IPS-20b (cell line): ENCODE results near the gene CDK5RAP1.
"Not testable (repeated sequence)": the region's sequence is repeated elsewhere in the genome, so short reads cannot be mapped to it uniquely, and the experiment has no call there.

ENCODE experiments used
- H3K27ac ChIP-seq: one replicate; pipeline ENCODE4 v1.5.1; 2013; ENCODE audit warnings: low read length
- H3K27me3 ChIP-seq: 2 replicates; pipeline ENCODE4 v1.6.1; 2013; ENCODE audit warnings: mild to moderate bottlenecking, low read length, inconsistent platforms; ENCODE audit not compliant: insufficient read depth
- H3K36me3 ChIP-seq: 2 replicates; pipeline ENCODE4 v1.6.1; 2013; ENCODE audit warnings: low read depth, mild to moderate bottlenecking, inconsistent platforms, low read length, moderate library complexity; ENCODE audit not compliant: insufficient read depth
- H3K4me1 ChIP-seq: 2 replicates; pipeline ENCODE4 v1.6.1; 2013; ENCODE audit warnings: mild to moderate bottlenecking, control low read depth, inconsistent platforms, low read length, moderate library complexity; ENCODE audit not compliant: insufficient read depth
- H3K4me3 ChIP-seq: 2 replicates; pipeline ENCODE4 v1.5.1; 2013; ENCODE audit warnings: mild to moderate bottlenecking, low read length, inconsistent platforms
- H3K9ac ChIP-seq: 2 replicates; pipeline ENCODE4 v1.6.1; 2013; ENCODE audit warnings: low read depth, mild to moderate bottlenecking, inconsistent platforms, low read length, moderate library complexity
- H3K9me3 ChIP-seq: 2 replicates; pipeline ENCODE4 v1.6.1; 2013; ENCODE audit warnings: mild to moderate bottlenecking, low read depth, low read length, inconsistent platforms; ENCODE audit not compliant: insufficient read depth

Gene CDK5RAP1

GRCh38 chr20:33438481-33438880 lies 37.2 kb upstream of the CDK5RAP1 start:
- H3K4me3 ChIP-seq = no peak overlapping the region
- H3K27me3 ChIP-seq = peaks cover 18% of the 10 kb centered on the region
- no peaks in the 10 kb centered on the region for H3K9me3 ChIP-seq
- no peaks in the 10 kb centered on the region for H3K36me3 ChIP-seq
- H3K4me1 ChIP-seq = no peaks in the 10 kb centered on the region
- H3K27ac ChIP-seq = no peak overlapping the region
- no peak overlapping the region for H3K9ac ChIP-seq

- no peaks in the 10 kb centered on the region for H3K36me3 ChIP-seq
- no peaks in the 10 kb centered on the region for H3K4me1 ChIP-seq
- H3K9ac ChIP-seq = no peak overlapping the region
- no peaks in the 10 kb centered on the region for H3K9me3 ChIP-seq
- no peak overlapping the region for H3K4me3 ChIP-seq
- peaks cover 8% of the 10 kb centered on the region for H3K27me3 ChIP-seq
- no peak overlapping the region for H3K27ac ChIP-seq
Measured at GRCh38 chr20:33437141-33437911, 36.0 kb upstream of the CDK5RAP1 start.

GRCh38 chr20:33434434-33434833 lies 33.1 kb upstream of the CDK5RAP1 start:
- no peaks in the 10 kb centered on the region for H3K36me3 ChIP-seq
- no peak overlapping the region for H3K4me3 ChIP-seq
- H3K9ac ChIP-seq = no peak overlapping the region
- no peak overlapping the region for H3K27ac ChIP-seq
- H3K4me1 ChIP-seq = no peaks in the 10 kb centered on the region
- no peaks in the 10 kb centered on the region for H3K9me3 ChIP-seq
- H3K27me3 ChIP-seq = no peaks in the 10 kb centered on the region

GRCh38 chr20:33433465-33434234 lies 32.3 kb upstream of the CDK5RAP1 start:
- no peaks in the 10 kb centered on the region for H3K27me3 ChIP-seq
- H3K4me3 ChIP-seq = no peak overlapping the region
- H3K9me3 ChIP-seq = no peaks in the 10 kb centered on the region
- no peak overlapping the region for H3K27ac ChIP-seq
- no peak overlapping the region for H3K9ac ChIP-seq
- no peaks in the 10 kb centered on the region for H3K4me1 ChIP-seq
- no peaks in the 10 kb centered on the region for H3K36me3 ChIP-seq

- no peak overlapping the region for H3K4me3 ChIP-seq
- no peak overlapping the region for H3K9ac ChIP-seq
- no peak overlapping the region for H3K27ac ChIP-seq
Measured at GRCh38 chr20:33431797-33432381, 30.6 kb upstream of the CDK5RAP1 start.

GRCh38 chr20:33423875-33424274 lies 22.6 kb upstream of the CDK5RAP1 start:
- H3K9ac ChIP-seq, H3K27ac ChIP-seq, H3K27me3 ChIP-seq, H3K4me3 ChIP-seq, H3K36me3 ChIP-seq, H3K4me1 ChIP-seq, H3K9me3 ChIP-seq: not testable (repeated sequence)

More at GRCh38 chr20:33431797-33432381, 30.6 kb upstream of the CDK5RAP1 start:
- Histone ChIP-seq H3K4me1 (no peaks in the 10 kb centered on the region), H3K27me3 (no peaks in the 10 kb centered on the region), H3K9me3 (no peaks in the 10 kb centered on the region), H3K36me3 (no peaks in the 10 kb centered on the region)

DNA sequence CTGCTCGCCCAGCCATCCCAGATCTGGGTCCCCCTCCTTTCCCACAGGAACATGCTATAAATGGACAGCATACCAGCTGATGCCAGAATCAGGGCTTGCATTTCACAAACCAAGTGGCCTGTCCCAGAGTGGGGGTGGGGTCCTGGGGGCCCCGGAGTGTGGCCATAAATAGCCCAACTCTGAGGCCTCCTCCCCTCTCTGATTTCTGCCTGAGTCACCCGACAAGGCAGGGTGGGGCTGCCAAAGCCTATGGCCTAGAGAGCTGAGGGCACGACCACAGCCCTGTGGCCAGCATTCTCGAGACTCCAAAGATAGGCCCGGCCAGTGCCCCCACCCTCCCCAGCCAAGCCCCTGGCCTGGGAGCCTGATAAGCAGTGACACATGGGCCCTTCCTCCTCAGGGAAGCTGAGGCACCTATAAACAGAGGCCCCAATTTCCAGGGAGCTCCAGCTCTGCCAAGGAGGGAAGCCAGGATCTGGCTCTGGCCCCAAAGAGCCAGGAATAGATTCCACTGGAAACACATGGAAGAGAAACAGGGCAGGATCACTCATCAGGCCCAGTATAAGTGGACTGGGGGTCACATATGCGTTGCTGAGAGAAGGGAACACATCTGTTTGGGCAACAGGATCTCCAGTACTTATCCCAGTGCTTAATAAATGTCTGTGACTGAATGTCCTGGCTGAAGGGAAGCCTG lies 22.0 kb upstream of the CDK5RAP1 start:
- no peak overlapping the region; the same call in 1 of the 2 replicates for H3K9ac ChIP-seq
- H3K27me3 ChIP-seq = no peaks in the 10 kb centered on the region
- H3K9me3 ChIP-seq = no peaks in the 10 kb centered on the region
- no peaks in the 10 kb centered on the region for H3K4me1 ChIP-seq
- H3K27ac ChIP-seq = no peak overlapping the region
- H3K4me3 ChIP-seq = no peak overlapping the region
- no peaks in the 10 kb centered on the region for H3K36me3 ChIP-seq

DNA sequence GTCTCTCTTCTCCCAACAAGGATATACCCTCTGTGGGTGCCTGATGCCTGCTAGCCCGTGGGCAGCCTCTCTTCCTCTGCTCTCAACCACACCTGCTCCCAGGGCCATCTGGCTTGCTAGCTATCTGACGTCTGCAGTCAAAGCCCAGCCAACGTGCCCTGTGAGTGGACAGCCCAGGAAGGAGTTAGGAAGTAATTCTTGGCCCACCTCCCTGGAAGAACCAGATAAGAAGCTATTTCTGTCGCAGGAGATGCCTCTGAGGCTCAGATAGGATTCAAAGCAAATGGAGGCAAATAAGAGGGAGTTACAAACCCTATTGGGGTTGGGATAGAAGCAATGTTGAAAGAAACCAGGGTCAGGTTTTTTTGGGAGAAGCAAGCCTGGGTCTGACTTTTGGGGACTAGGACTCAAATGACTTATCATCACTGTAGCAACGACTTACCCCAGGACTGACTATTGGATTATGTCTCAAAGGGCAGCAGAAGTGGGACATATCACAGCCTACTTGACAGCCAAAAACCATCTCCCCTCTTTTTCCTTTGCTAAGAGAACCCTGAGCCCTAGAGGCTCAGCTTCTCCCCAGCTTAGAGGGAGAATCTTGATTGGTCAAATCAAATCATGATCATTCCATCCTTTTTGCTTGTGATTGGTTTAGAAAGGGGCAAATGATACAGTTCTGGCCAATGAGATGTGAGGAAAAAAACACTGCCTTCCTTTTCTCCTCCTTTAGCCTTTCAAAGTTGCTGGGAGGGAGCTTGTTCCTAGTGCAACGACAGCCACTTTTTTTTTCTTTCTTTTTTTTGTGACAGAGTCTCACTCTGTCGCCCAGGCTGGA lies 18.0 kb upstream of the CDK5RAP1 start:
- Histone ChIP-seq H3K27me3 (no peaks in the 10 kb centered on the region), H3K9ac (no peak overlapping the region), H3K4me3 (no peak overlapping the region), H3K36me3 (no peaks in the 10 kb centered on the region), H3K27ac (no peak overlapping the region), H3K9me3 (no peaks in the 10 kb centered on the region), H3K4me1 (no peaks in the 10 kb centered on the region)

DNA sequence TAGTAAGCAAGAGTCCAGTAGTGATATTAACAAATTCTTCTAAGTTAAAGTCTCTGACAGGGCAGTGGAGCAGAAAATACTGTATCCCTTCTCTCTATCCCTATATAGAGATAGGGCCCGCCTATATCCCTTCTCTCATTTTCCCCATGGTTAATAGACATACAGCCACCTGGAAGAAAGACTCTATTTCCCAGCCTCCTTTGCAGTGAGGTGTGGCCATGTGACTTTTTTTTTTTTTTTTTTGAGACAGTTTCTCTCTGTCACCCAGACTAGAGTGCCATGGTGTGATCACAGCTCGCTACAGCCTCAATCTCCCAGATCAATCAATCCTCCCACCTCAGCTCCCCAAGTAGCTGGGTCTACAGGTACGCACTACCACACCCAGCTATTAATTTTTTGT lies 16.7 kb upstream of the CDK5RAP1 start:
- no peak overlapping the region for H3K9ac ChIP-seq
- no peak overlapping the region for H3K4me3 ChIP-seq
- no peaks in the 10 kb centered on the region for H3K9me3 ChIP-seq
- no peaks in the 10 kb centered on the region for H3K4me1 ChIP-seq
- H3K27ac ChIP-seq = no peak overlapping the region
- H3K27me3 ChIP-seq = no peaks in the 10 kb centered on the region
- no peaks in the 10 kb centered on the region for H3K36me3 ChIP-seq

DNA sequence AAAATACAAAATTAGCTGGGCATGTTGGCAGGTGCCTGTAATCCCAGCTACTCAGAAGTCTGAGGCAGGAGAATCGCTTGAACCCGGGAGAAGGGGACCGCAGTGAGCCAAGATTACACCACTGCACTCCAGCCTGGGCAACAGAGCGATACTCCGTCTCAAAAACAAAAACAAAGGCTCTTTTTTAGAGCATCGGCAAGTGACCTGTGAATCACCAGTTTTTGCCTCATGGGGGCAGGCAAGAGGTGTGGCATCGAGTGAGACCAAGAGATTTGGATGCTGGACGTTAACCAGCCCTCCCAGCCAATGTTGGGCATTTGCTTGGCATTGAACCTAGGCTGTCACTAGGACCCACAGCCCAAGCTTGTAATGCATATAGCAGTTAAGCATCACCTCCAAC lies 14.6 kb upstream of the CDK5RAP1 start:
- H3K9me3 ChIP-seq = no peaks in the 10 kb centered on the region
- no peak overlapping the region for H3K9ac ChIP-seq
- H3K27ac ChIP-seq = no peak overlapping the region
- H3K4me3 ChIP-seq = no peak overlapping the region
- no peaks in the 10 kb centered on the region for H3K4me1 ChIP-seq
- H3K36me3 ChIP-seq = no peaks in the 10 kb centered on the region
- no peaks in the 10 kb centered on the region for H3K27me3 ChIP-seq

GRCh38 chr20:33412484-33412838 lies 11.1 kb upstream of the CDK5RAP1 start:
- H3K27ac ChIP-seq = no peak overlapping the region
- no peak overlapping the region for H3K9ac ChIP-seq
- no peaks in the 10 kb centered on the region for H3K4me1 ChIP-seq
- H3K4me3 ChIP-seq = no peak overlapping the region
- H3K27me3 ChIP-seq = no peaks in the 10 kb centered on the region
- no peaks in the 10 kb centered on the region for H3K9me3 ChIP-seq
- no peaks in the 10 kb centered on the region for H3K36me3 ChIP-seq
